Type B pancreatic cell (in vitro differentiated cells): ENCODE measurements around the gene DENND4A. TPM values are rescaled to one million over a fixed set of nuclear protein-coding genes. Genes with fewer than 3 reads are reported as not detected.

Source experiments
- DNase-seq: peaks from one replicate; pipeline ENCODE4 v3.0.0; 2021; ENCODE audit warnings: mixed read lengths; ENCODE audit not compliant: unreplicated experiment; ENCODE audit errors: extremely low spot score
- H3K27ac Mint-ChIP-seq: 2 replicates; pipeline ENCODE4 v1.8.0; 2021; ENCODE audit warnings: mild to moderate bottlenecking, mixed read lengths
- H3K27me3 Mint-ChIP-seq: 2 replicates; pipeline ENCODE4 v1.8.0; 2021; ENCODE audit warnings: mixed read lengths
- H3K36me3 Mint-ChIP-seq: 2 replicates; pipeline ENCODE4 v1.8.0; 2021; ENCODE audit warnings: mixed read lengths
- H3K4me1 Mint-ChIP-seq: one replicate; pipeline ENCODE4 v1.8.0; 2021; ENCODE audit warnings: mixed read lengths; ENCODE audit not compliant: unreplicated experiment
- H3K4me3 Mint-ChIP-seq: 2 replicates; pipeline ENCODE4 v1.8.0; 2021; ENCODE audit warnings: mild to moderate bottlenecking, mixed read lengths
- H3K9me3 Mint-ChIP-seq: 2 replicates; pipeline ENCODE4 v1.8.0; 2021; ENCODE audit warnings: mixed read lengths
- CTCF ChIP-seq: fragments of 200-600 bp; sonication (generic); conservative IDR thresholded peaks from 2 replicates; pipeline ENCODE4 v1.5.0; 2021; ENCODE audit warnings: antibody characterized with exemption, mild to moderate bottlenecking
- long read RNA-seq: library from polyadenylated mRNA; unstranded; transcript quantifications from one replicate; pipeline ENCODE4 v2.0.0, GENCODE V29; 2020
- total RNA-seq: library from RNA; stranded (reverse); gene quantifications from 2 replicates; pipeline ENCODE4 v1.2.1, GENCODE V29; 2021; ENCODE audit warnings: low replicate concordance

Gene DENND4A
- total RNA-seq = 13.4 and 13.6 TPM in 2 replicates
- long read RNA-seq, partial matches to known transcripts = 2 of 5 reads
- long read RNA-seq, other reads (novel, unspliced or antisense) = 2 of 5 reads

GRCh38 chr15:65792138-65792987, at the start of gene DENND4A:
Gene DENND4A, minus strand, starts transcription at chr15:65792293. Its CDS starts 35,843 bp downstream, at chr15:65756450.
- no peaks in the 10 kb centered on the region for H3K36me3 Mint-ChIP-seq
- no peaks in the 10 kb centered on the region for H3K9me3 Mint-ChIP-seq
- peak; percentile 98 for DNase-seq
- no peaks in the 10 kb centered on the region for H3K27me3 Mint-ChIP-seq
- H3K4me1 Mint-ChIP-seq = peaks cover 25% of the 10 kb centered on the region
- TF ChIP-seq CTCF = no peak
- H3K4me3 Mint-ChIP-seq = peak within 1 kb of the TSS; percentile 98
- H3K27ac Mint-ChIP-seq = peak within 1 kb of the TSS; percentile 100

GRCh38 chr15:65841121-65841930, 49.2 kb upstream of the DENND4A start:
- Mint-ChIP-seq H3K4me1 (peaks cover 22% of the 10 kb centered on the region), H3K4me3 (no peak overlapping the region), H3K27ac (no peak overlapping the region), H3K27me3 (no peaks in the 10 kb centered on the region), H3K36me3 (no peaks in the 10 kb centered on the region), H3K9me3 (no peaks in the 10 kb centered on the region)
- no peak for TF ChIP-seq CTCF
- peak; percentile 15 for DNase-seq

GRCh38 chr15:65839985-65840384, 47.9 kb upstream of the DENND4A start:
- Mint-ChIP-seq H3K27ac (no peak overlapping the region), H3K4me3 (no peak overlapping the region), H3K9me3 (no peaks in the 10 kb centered on the region), H3K4me1 (peaks cover 24% of the 10 kb centered on the region), H3K27me3 (no peaks in the 10 kb centered on the region), H3K36me3 (no peaks in the 10 kb centered on the region)
- TF ChIP-seq CTCF = no peak
- DNase-seq = no peak

- no peaks in the 10 kb centered on the region for H3K27me3 Mint-ChIP-seq
- DNase-seq = no peak
- H3K4me3 Mint-ChIP-seq = no peak overlapping the region
- H3K27ac Mint-ChIP-seq = no peak overlapping the region
- TF ChIP-seq CTCF = no peak
- H3K36me3 Mint-ChIP-seq = no peaks in the 10 kb centered on the region
- no peaks in the 10 kb centered on the region for H3K9me3 Mint-ChIP-seq
- H3K4me1 Mint-ChIP-seq = peaks cover 27% of the 10 kb centered on the region
Observed at GRCh38 chr15:65839354-65839901, 47.3 kb upstream of the DENND4A start.
